Hepatic stellate cell (primary cell): ENCODE results near the gene NEUROG2.

ENCODE experiments used
- DNase-seq: peaks from one replicate; pipeline ENCODE4 v3.0.0; 2011; ENCODE audit warnings: low spot score

NEUROG2 gene

GRCh38 chr4:112521123-112522023, 5.4 kb upstream of the NEUROG2 start:
- no peak for DNase-seq

GRCh38 chr4:112520598-112521122, 4.7 kb upstream of the NEUROG2 start:
- no peak for DNase-seq

- no peak for DNase-seq
Measured at GRCh38 chr4:112519689-112520597, 4.0 kb upstream of the NEUROG2 start.

GRCh38 chr4:112518675-112519074, 2.7 kb upstream of the NEUROG2 start:
- no peak for DNase-seq

GRCh38 chr4:112517911-112518310, 1.9 kb upstream of the NEUROG2 start:
- no peak for DNase-seq

- DNase-seq = no peak
Measured at GRCh38 chr4:112517067-112517634, 1.2 kb upstream of the NEUROG2 start.

GRCh38 chr4:112516471-112517066, 589 bp upstream of the NEUROG2 start:
- DNase-seq = no peak

- DNase-seq = peak; percentile 49
Measured at GRCh38 chr4:112515198-112516065, 548 bp downstream of the NEUROG2 start.

GRCh38 chr4:112514647-112515197, 1.3 kb downstream of the NEUROG2 start:
- DNase-seq = no peak

GRCh38 chr4:112513971-112514646, 1.9 kb downstream of the NEUROG2 start:
- no peak for DNase-seq

GRCh38 chr4:112511803-112512118, 4.2 kb downstream of the NEUROG2 start:
- no peak for DNase-seq

- DNase-seq = no peak
Measured at GRCh38 chr4:112511093-112511802, 4.7 kb downstream of the NEUROG2 start.

- DNase-seq = no peak
Measured at GRCh38 chr4:112510291-112511092, 5.5 kb downstream of the NEUROG2 start.

- no peak for DNase-seq
Measured at GRCh38 chr4:112509243-112510141, 6.5 kb downstream of the NEUROG2 start.

- no peak for DNase-seq
Measured at GRCh38 chr4:112508356-112508755, 7.6 kb downstream of the NEUROG2 start.

- no peak for DNase-seq
Measured at GRCh38 chr4:112504807-112505206, 11.2 kb downstream of the NEUROG2 start.

- DNase-seq = no peak
Measured at GRCh38 chr4:112502871-112503270, 13.1 kb downstream of the NEUROG2 start.

- DNase-seq = no peak
Measured at GRCh38 chr4:112492321-112492720, 23.7 kb downstream of the NEUROG2 start.
